H54 (cell line): ENCODE data around the gene SPEG.

ENCODE experiments used
- DNase-seq: peaks from one replicate; pipeline ENCODE4 v3.0.0; 2011; ENCODE audit warnings: low spot score, mixed read lengths; ENCODE audit not compliant: insufficient read length
- FAIRE-seq: peaks from 3 replicates; lab custom pipeline; 2011; peaks lifted over from hg19 to GRCh38; lab: Jason Lieb, UNC
- POLR2A ChIP-seq: IDR thresholded peaks from 2 replicates; pipeline ENCODE4 v1.6.1; 2011; ENCODE audit warnings: low read depth, mild to moderate bottlenecking, low read length

Gene SPEG

DNA sequence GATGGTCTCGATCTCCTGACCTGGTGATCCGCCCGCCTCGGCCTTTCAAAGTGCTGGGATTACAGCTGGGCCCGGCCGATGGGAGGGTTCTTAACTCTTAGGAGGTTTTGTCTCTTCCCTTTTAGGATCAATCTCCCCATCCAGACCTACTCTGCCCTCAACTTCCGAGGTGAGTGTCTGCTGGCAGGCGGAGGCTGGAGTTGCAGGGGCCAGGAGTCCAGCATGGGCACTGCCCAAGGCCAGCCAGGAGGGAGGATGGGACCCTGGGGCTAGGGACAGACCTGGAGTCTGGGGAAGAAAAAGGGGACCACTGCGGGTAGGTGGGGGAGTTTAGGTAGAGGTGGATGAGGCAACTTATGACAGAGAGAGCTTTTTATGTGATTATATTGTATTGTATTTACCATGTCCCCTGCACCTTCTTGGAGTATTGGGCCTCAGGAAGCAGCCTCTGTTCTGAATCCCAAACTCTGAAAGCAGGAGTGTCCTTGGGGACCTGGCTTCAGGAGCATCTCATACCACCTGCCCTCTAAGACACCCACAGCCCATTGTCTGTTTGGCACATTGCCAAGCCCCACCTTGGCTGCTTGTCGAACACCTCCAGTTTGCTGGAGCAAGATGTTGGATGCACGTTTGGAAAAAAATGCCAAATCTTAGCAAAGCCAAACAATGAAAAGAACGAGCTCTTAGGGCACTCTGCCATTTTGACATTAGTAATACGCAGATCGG lies 10.8 kb upstream of the SPEG start:
- no peak for FAIRE-seq
- no peak for DNase-seq
- no peak for TF ChIP-seq POLR2A

DNA sequence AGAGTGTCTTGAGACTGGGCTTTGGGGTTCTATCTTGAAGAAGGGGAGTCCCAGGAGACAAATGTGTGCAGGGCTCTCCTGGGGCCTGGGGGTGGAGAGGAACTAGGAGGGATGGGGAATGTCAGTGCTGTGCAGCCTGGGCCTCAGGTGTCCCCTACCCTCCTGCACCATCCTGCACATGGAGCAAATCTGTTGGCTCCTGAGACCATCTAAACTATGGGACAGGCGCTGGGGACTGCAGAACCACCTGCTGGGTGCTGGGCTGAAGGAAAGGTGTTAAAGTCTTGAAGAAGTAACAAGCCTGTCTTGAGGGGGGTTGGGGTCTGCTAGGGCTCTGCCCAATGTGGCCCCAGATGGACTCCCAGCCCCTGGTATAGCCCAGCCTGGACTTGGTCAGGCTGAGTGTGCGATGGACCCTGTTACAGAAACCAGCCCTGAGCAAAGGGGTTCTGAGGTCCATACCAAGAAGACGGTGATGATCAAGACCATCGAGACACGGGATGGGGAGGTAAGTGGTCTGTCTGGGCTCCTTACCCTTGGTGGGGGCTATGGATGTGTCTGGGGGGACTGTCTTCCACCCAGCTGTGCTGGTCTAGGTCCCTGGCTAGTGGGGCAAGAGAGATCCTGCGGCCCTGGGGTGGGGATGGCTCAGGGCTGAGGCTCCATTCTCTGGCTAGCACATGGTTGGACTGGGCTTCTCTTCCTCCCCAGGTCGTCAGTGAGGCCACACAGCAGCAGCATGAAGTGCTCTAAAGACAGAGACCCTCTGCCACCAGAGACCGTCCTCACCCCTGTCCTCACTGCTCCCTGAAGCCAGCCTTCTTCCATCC lies 9.2 kb upstream of the SPEG start:
- FAIRE-seq (no peak), DNase-seq (no peak)
- no peak for TF ChIP-seq POLR2A

DNA sequence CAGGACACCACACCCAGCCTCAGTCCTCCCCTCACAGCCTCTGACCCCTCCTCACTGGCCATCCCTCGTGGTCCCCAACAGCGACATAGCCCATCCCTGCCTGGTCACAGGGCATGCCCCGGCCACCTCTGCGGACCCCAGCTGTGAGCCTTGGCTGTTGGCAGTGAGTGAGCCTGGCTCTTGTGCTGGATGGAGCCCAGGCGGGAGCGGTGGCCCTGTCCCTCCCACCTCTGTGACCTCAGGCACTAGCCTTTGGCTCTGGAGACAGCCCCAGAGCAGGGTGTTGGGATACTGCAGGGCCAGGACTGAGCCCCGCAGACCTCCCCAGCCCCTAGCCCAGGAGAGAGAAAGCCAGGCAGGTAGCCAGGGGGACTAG lies 8.6 kb upstream of the SPEG start:
- FAIRE-seq (no peak), DNase-seq (no peak)
- TF ChIP-seq POLR2A: no peak

DNA sequence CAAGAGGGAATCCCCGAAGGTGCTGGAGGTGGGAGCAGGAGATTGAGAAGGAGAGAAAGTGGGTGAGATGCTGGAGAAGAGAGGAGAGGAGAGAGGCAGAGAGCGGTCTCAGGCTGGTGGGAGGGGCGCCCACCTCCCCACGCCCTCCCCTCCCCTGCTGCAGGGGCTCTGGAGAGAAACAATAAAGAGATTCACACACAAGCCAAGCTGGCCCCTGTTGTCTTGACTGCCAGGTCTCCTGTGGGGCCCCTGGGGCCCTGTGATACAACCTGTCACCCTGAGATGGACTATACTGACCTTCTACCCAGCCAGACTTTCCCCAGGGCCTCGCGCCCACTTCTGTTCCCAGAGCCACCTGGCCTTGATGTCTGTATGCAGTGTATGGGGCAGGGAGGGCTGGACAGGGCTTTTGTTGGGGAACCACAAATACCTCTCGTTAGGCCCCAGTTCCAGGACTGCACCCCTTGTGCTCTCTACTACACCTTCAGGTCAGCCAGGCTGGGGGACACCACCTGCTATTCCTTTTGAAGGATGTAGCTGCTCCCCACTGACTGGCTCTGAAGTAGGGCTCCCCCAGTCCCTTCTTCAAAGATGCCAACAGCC lies 8.0 kb upstream of the SPEG start:
- no peak for TF ChIP-seq POLR2A
- no peak for DNase-seq
- no peak for FAIRE-seq

DNA sequence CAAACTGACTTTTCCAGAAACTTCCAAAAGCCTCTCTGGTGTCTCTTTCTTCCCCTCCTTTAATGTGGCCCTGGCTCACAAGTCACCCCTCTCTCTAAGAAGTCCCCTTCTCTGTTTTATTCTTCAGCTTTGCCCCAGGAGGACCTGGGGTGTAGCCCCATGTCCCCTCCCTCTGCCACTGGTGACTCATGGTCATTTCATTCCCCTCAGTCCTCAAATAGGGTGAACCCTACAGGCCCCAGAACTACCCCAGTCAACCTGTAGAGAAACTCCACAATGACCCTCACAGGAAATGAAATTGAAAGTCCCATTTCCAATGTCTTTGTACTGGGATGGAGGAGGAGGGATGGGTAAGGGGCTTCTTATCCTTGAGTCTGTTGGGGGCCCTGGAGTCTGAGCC lies 6.2 kb upstream of the SPEG start:
- TF ChIP-seq POLR2A: no peak
- no peak for DNase-seq
- no peak for FAIRE-seq

DNA sequence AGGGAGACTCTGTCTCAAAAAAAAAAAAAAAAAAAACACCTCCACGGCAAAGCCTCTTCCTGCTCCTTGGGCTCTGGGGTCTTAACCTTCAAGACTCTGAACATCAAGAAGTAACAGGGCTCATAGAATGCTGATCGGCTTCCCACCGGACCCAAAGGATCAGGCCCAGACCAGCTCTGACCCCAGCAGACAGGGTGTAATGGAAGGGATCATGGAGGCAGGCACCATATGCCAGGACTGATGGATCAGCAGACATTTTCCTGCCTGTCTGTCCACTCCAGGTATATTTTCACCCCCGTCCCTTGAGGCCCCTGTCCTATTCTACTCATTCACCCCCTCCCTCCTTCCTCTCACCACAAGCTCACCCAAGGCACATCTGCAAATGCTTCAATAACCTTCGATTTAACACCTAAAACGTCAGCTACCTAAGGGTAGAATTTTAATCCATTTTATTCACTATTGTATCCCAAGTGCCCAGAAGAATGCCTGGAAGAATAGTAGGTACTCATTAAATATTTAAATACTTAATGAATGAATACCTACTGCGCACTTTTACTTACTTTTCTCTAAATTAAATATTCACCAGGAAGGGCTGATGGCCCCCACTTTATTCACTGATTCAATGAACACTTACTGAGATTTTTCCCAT lies 4.6 kb upstream of the SPEG start:
- no peak for TF ChIP-seq POLR2A
- FAIRE-seq (no peak), DNase-seq (no peak)

DNA sequence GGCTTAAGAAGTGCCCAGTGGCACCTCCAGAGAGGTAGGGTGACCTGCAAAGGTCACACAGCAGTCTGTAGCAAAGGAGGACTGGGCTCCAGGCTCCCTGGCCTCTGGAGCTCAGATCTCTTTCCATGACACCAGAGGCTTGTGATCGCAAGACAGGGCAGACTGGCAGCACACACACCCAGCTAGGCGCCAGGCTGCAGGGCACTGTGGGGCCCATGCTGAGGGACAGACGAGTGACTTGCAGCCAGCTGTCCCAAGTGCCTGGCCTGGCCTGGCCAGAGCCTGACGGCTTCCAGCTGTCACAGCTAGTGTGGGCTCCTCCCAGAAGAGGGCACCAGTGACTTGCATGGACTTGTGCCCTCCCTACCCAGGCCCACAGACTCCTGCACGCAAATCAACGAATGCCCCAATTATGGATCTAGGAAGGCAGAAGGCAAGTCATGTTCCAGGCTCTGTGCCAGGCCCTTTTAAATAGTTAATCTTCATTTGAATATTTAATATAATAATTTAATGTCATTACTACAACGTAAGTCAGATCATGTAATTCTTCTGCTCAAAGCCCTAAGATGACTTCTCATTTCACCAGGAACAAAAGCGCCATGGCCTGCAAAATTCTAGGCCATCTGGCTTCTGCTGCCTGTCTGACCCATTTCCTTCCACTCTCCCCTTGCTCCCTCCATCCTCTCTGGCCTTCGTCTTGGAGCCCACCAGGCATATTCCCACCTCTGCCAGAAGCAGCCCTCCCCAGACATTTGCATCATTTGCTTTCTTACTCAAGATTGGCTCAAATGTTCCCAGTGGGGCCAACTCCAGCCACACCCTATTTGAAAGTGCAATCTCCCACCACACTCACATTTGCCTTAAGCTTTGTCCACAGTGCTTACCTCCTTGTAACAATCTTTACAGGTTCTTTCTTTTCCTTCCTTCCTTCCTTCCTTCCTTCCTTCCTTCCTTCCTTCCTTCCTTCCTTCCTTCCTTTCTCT lies 3.7 kb upstream of the SPEG start:
- DNase-seq (no peak), FAIRE-seq (no peak)
- no peak for TF ChIP-seq POLR2A

DNA sequence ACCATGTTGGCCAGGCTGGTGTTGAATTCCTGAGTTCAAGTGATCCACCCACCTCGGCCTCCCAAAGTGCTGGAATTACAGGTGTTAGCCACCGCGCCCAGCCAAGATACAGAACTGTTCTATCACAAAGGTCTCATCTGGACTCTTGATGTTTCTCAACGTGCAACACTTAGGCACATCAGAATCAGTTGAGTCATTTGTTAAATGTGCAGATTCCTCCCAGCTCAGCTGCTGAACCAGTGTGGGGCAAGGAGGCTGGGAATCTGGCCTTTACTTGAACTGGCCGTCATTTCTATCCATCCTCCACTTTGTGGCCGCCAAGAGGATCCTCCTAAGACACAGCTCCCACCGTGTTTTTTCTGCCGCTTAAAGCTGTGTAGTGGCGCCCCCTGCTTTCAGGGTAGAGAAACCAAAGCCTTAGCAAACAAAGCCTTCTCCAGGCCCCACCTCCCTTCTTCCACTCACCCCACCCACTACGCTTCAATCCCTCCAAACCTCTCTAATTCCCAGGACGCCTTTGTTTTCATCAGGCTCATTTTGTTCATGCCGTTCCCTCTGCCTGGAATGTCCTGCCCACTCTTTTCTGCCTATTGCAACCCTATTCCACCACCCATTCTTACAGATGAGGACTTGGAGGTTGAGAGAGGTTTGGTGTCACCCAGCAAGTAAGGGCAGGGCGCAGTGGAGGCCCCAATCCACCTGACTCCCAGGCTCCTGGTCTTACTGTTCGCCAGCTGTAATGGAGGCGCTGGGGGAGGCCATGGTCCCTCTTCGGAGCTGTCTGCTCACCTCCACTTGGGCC lies 776 bp upstream of the SPEG start:
- TF ChIP-seq POLR2A: no peak
- FAIRE-seq: no peak
- DNase-seq: no peak

DNA sequence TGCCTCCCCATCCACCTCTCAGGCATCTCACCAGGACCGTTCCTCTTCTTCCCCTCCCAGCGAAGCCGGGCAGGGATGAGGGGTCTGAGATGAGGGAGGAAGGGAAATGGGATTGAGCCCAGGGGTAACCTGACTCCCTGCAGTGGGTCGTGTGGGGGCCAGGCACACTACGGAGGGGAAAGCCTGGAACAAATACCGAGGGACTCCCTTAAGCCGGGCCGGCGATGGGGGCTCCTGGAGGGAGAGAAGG lies 250 bp upstream of the SPEG start:
- TF ChIP-seq POLR2A: no peak
- FAIRE-seq (no peak), DNase-seq (no peak)

DNA sequence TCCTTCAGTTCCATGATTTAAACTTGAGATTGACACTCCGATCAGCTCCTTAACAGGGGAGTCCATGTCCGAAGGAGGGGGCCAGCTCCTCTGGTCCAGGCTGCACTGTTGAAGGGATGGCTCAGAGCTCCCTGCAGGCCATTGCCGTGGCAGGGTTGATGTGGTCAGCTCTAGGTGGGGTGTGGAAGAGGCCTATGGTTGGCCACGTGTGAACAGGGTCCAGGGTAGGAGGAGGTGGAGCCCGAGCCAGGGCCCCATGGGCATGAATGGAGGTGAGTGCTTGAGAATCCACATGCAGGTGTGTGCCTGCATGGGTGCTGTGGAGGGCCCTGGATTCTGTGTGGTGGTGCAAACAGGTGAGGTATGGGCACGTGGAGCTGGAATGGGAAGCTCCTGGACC lies 1.1 kb downstream of the SPEG start:
- no peak for FAIRE-seq

DNA sequence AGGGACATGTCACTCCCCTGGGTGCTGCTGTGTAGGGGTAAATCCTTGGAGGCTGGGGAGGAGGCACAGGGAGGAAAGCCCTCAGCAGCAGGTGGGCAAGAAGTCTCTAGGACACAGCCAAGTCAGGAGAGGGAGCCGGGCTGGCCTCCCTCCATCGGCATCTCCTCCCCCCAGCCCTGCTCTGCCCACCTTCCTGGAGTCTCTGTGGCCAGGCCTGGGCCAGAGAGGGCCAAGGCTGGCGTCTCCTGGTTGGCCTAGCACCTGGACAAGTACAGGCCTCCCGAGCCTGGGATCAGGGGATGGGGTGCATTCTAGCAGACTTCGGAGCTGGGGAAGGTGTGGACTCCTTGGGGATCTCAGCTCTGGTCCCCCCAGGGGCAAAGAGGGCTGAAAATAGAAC lies 1.8 kb downstream of the SPEG start:
- FAIRE-seq (no peak), DNase-seq (no peak)
- TF ChIP-seq POLR2A: no peak

More for the DNA sequence above, 1.1 kb downstream of the SPEG start:
- DNase-seq: no peak
- no peak for TF ChIP-seq POLR2A

DNA sequence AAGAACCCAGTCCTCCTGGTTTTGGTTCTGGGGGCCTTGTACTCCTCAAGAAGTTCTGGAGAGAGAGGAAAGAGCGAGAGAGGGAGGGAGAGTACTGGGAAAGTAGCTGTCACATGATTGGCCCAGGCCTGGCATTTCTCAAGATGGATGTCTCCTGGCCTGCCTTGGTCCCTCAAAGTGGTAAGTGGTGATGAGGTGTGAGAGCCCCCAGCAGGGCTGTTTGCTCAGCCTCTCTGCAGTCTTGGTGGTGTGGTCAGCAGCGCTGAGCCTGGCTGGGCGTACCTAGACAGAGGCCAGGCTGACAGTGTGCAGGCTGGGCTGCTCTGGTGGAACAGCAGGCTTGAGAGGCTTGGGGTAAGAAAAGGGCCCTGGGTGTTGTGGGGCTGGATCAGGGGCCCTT lies 2.5 kb downstream of the SPEG start:
- DNase-seq (no peak), FAIRE-seq (no peak)
- no peak for TF ChIP-seq POLR2A
